H9 (cell line): ENCODE results near the gene NCK1. TPM values are rescaled to one million over a fixed set of nuclear protein-coding genes. Genes with fewer than 3 reads are reported as not detected.
"Not testable (repeated sequence)": the region's sequence is repeated elsewhere in the genome, so short reads cannot be mapped to it uniquely, and the experiment has no call there.

Source experiments
- DNase-seq: peaks from one replicate; pipeline ENCODE4 v3.0.0-alpha.2; 2017
- H2AFZ ChIP-seq: one replicate; pipeline ENCODE4 v1.6.1; 2013; ENCODE audit warnings: mild to moderate bottlenecking, low read length, control low read depth, moderate library complexity
- H2AK5ac ChIP-seq: 2 replicates; pipeline ENCODE4 v1.6.1; 2013; ENCODE audit warnings: low read length, control low read depth, mixed read lengths; ENCODE audit not compliant: insufficient read length
- H2BK120ac ChIP-seq: one replicate; pipeline ENCODE4 v1.6.1; 2013; ENCODE audit warnings: low read depth, mild to moderate bottlenecking, low read length, control low read depth, inconsistent platforms; ENCODE audit not compliant: poor library complexity, severe bottlenecking
- H2BK12ac ChIP-seq: 2 replicates; pipeline ENCODE4 v1.6.1; 2013; ENCODE audit warnings: low read length, control low read depth, mixed read lengths, low read depth; ENCODE audit not compliant: insufficient read length
- H2BK15ac ChIP-seq: 2 replicates; pipeline ENCODE4 v1.6.1; 2013; ENCODE audit warnings: low read depth, low read length, control low read depth
- H2BK20ac ChIP-seq: one replicate; pipeline ENCODE4 v1.6.1; 2013; ENCODE audit warnings: low read depth, mild to moderate bottlenecking, low read length, control low read depth, inconsistent platforms; ENCODE audit not compliant: poor library complexity, severe bottlenecking
- H2BK5ac ChIP-seq: 2 replicates; pipeline ENCODE4 v1.6.1; 2013; ENCODE audit warnings: low read length, control low read depth, mixed read lengths; ENCODE audit not compliant: insufficient read length
- H3K14ac ChIP-seq: 2 replicates; pipeline ENCODE4 v1.6.1; 2013; ENCODE audit warnings: low read length, control low read depth; ENCODE audit not compliant: insufficient read depth
- H3K18ac ChIP-seq: 2 replicates; pipeline ENCODE4 v1.6.1; 2013; ENCODE audit warnings: low read depth, mild to moderate bottlenecking, mixed read lengths, low read length, control low read depth; ENCODE audit not compliant: insufficient read length
- H3K23ac ChIP-seq: 2 replicates; pipeline ENCODE4 v1.6.1; 2013; ENCODE audit warnings: low read length, control low read depth, mixed read lengths, low read depth; ENCODE audit not compliant: insufficient read length
- H3K23me2 ChIP-seq: 2 replicates; pipeline ENCODE4 v1.6.1; 2013; ENCODE audit warnings: low read depth, mild to moderate bottlenecking, mixed read lengths, low read length, control low read depth; ENCODE audit not compliant: insufficient read length, poor library complexity, severe bottlenecking
- H3K27ac ChIP-seq: 2 replicates; pipeline ENCODE4 v1.5.1; 2013; ENCODE audit warnings: low read length, control low read depth, mixed read lengths, low read depth; ENCODE audit not compliant: insufficient read length
- H3K27me3 ChIP-seq: 2 replicates; pipeline ENCODE4 v1.6.1; 2013; ENCODE audit warnings: low read length, control low read depth, inconsistent platforms; ENCODE audit not compliant: insufficient read depth
- H3K4ac ChIP-seq: 2 replicates; pipeline ENCODE4 v1.6.1; 2013; ENCODE audit warnings: low read depth, mild to moderate bottlenecking, control low read depth, inconsistent platforms, low read length, moderate library complexity
- H3K4me1 ChIP-seq: 2 replicates; pipeline ENCODE4 v1.6.1; 2013; ENCODE audit warnings: low read length, control low read depth, inconsistent platforms; ENCODE audit not compliant: insufficient read depth
- H3K4me2 ChIP-seq: 2 replicates; pipeline ENCODE4 v1.6.1; 2013; ENCODE audit warnings: low read length, control low read depth, mixed read lengths; ENCODE audit not compliant: insufficient read length, insufficient read depth
- H3K56ac ChIP-seq: 2 replicates; pipeline ENCODE4 v1.6.1; 2013; ENCODE audit warnings: low read depth, mild to moderate bottlenecking, mixed read lengths, low read length, control low read depth; ENCODE audit not compliant: insufficient read length
- H3K79me1 ChIP-seq: 2 replicates; pipeline ENCODE4 v1.6.1; 2013; ENCODE audit warnings: low read depth, mild to moderate bottlenecking, moderate library complexity, low read length, control low read depth, inconsistent platforms; ENCODE audit not compliant: insufficient read depth, poor library complexity, severe bottlenecking
- H3K79me2 ChIP-seq: 2 replicates; pipeline ENCODE4 v1.6.1; 2013; ENCODE audit warnings: low read length, control low read depth, inconsistent platforms; ENCODE audit not compliant: insufficient read depth
- H3K9ac ChIP-seq: 2 replicates; pipeline ENCODE4 v1.6.1; 2013; ENCODE audit warnings: low read length, control low read depth, mixed read lengths; ENCODE audit not compliant: insufficient read length; ENCODE audit errors: extremely low read depth
- H3K9me3 ChIP-seq: one replicate; pipeline ENCODE4 v1.6.1; 2013; ENCODE audit warnings: low read depth, low read length, inconsistent platforms; ENCODE audit not compliant: control insufficient read depth
- H3T11ph ChIP-seq: one replicate; pipeline ENCODE4 v1.6.1; 2013; ENCODE audit warnings: mild to moderate bottlenecking, low read length, control low read depth, inconsistent platforms
- H4K20me1 ChIP-seq: one replicate; pipeline ENCODE4 v1.6.1; 2013; ENCODE audit not compliant: control insufficient read depth, insufficient read length, insufficient read depth
- H4K5ac ChIP-seq: 2 replicates; pipeline ENCODE4 v1.6.1; 2013; ENCODE audit warnings: low read depth, mild to moderate bottlenecking, mixed read lengths, low read length, control low read depth; ENCODE audit not compliant: insufficient read length
- H4K8ac ChIP-seq: replicated peaks from 2 replicates; pipeline ENCODE4 v1.6.1; 2013; ENCODE audit warnings: low read length, control low read depth, mixed read lengths, low read depth; ENCODE audit not compliant: insufficient read length
- H4K91ac ChIP-seq: 2 replicates; pipeline ENCODE4 v1.6.1; 2013; ENCODE audit warnings: low read depth, mild to moderate bottlenecking, moderate library complexity, mixed read lengths, low read length, control low read depth; ENCODE audit not compliant: insufficient read length
- H3K27ac Mint-ChIP-seq, 3 experiments: 2 replicates in 2 of 3; 3 replicates in 1 of 3; pipeline ENCODE4 v1.8.0; 2020 to 2021; ENCODE audit warnings: mixed read lengths in 3 of 3, mild to moderate bottlenecking in 1 of 3, moderate library complexity in 1 of 3
- H3K27me3 Mint-ChIP-seq: 2 replicates; pipeline ENCODE4 v1.8.0; 2021; ENCODE audit warnings: low read depth, mild to moderate bottlenecking, moderate library complexity, mixed read lengths
- H3K36me3 Mint-ChIP-seq, 3 experiments: 2 replicates in 2 of 3; 3 replicates in 1 of 3; pipeline ENCODE4 v1.8.0; 2020 to 2021; ENCODE audit warnings: low read depth in 3 of 3, mixed read lengths in 3 of 3; ENCODE audit not compliant: insufficient read depth in 1 of 3
- H3K4me1 Mint-ChIP-seq, 2 experiments: 2 replicates each; pipeline ENCODE4 v1.8.0; 2020; ENCODE audit warnings: mixed read lengths in 2 of 2
- H3K4me3 Mint-ChIP-seq, 2 experiments: 2 replicates in 1 of 2; 3 replicates in 1 of 2; pipeline ENCODE4 v1.8.0; 2020 to 2021; ENCODE audit warnings: mild to moderate bottlenecking in 2 of 2, mixed read lengths in 2 of 2, moderate library complexity in 1 of 2
- H3K9me3 Mint-ChIP-seq, 2 experiments: 2 replicates in 1 of 2; 3 replicates in 1 of 2; pipeline ENCODE4 v1.8.0; 2020; ENCODE audit warnings: mild to moderate bottlenecking in 2 of 2, mixed read lengths in 2 of 2, moderate library complexity in 1 of 2
- WGBS: extraction: QIAGEN DNeasy Blood & Tissue Kit; methylation state at CpG from one replicate; pipeline ENCODE4 v1.1.7; 2013; ENCODE audit warnings: missing lambda C conversion rate, low lambda C conversion rate, mixed read lengths; ENCODE audit not compliant: insufficient read length; ENCODE audit errors: extremely low coverage; 5-methylcytosine and 5-hydroxymethylcytosine counted together
- total RNA-seq: library from RNA; stranded (reverse); gene quantifications from 2 replicates; pipeline ENCODE4 v1.2.1, GENCODE V29; 2021
- TF ChIP-seq, protein P1 (sequence below): fragments of 200-600 bp; sonication (generic); conservative IDR thresholded peaks from 3 replicates; pipeline ENCODE4 v1.8.0; 2021; ENCODE audit warnings: antibody characterized with exemption, mild to moderate bottlenecking

NCK1 gene
- total RNA-seq, 1 experiment from 2014 or later, result 26.4 TPM

DNA sequence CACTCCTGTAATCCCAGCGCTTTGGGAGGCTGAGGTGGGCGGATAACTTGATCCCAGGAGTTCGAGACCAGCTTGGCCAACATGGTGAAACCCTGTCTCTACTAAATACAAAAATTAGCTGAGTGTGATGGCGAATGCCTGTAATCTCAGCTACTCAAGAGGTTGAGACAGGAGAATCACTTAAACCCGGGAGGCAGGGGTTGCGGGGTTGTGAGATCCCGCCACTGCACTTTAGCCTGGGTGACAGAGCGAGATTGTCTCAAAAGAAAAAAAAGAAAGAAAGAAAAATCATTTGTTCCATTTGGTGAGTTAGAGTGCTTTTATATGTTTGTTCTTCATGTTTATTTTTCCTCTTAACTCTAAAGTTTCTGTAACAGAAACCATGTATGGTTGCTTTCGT, 7.3 kb downstream of the NCK1 start:
- Histone ChIP-seq H2BK120ac (no peak overlapping the region), H3K27me3 (no peaks in the 10 kb centered on the region), H3K27ac (no peak overlapping the region), H3K9me3 (no peaks in the 10 kb centered on the region), H3K56ac (no peak overlapping the region), H3K79me2 (peaks cover 7% of the 10 kb centered on the region; the same call in 1 of the 2 replicates), H3K4ac (no peak overlapping the region), H2BK12ac (no peak overlapping the region), H3K23ac (no peak overlapping the region), H3K9ac (no peak overlapping the region), H3K4me2 (no peak overlapping the region), H3K4me1 (peaks cover 3% of the 10 kb centered on the region; the same call in 1 of the 2 replicates), H4K8ac (no peak overlapping the region), H3K14ac (no peak overlapping the region; the same call in 1 of the 2 replicates), H3T11ph (no peak overlapping the region), H3K18ac (no peak overlapping the region), H4K91ac (no peak overlapping the region), H4K20me1 (no peaks in the 10 kb centered on the region), H4K5ac (no peak overlapping the region), H2BK5ac (no peak overlapping the region), H2AK5ac (no peak overlapping the region), H2BK15ac (no peak overlapping the region), H2AFZ (no peak overlapping the region), H2BK20ac (no peak overlapping the region), H3K23me2 (no peaks in the 10 kb centered on the region), H3K79me1 (peaks cover 12% of the 10 kb centered on the region)
- WGBS, result no CpG with 5 or more reads among the region's 9 CpGs
- H3K4me1 Mint-ChIP-seq, result peaks cover 18 to 24% of the 10 kb centered on the region in 2 experiments
- DNase-seq, result no peak
- H3K27ac Mint-ChIP-seq, result no peak overlapping the region
- peaks cover 5 to 12% of the 10 kb centered on the region in 2 experiments; a peak in 4 of 5 replicates for H3K9me3 Mint-ChIP-seq
- H3K36me3 Mint-ChIP-seq, result peaks cover 28 to 44% (median 30%) of the 10 kb centered on the region in 3 experiments
- no peak overlapping the region for H3K4me3 Mint-ChIP-seq
- TF ChIP-seq, protein P1, sequence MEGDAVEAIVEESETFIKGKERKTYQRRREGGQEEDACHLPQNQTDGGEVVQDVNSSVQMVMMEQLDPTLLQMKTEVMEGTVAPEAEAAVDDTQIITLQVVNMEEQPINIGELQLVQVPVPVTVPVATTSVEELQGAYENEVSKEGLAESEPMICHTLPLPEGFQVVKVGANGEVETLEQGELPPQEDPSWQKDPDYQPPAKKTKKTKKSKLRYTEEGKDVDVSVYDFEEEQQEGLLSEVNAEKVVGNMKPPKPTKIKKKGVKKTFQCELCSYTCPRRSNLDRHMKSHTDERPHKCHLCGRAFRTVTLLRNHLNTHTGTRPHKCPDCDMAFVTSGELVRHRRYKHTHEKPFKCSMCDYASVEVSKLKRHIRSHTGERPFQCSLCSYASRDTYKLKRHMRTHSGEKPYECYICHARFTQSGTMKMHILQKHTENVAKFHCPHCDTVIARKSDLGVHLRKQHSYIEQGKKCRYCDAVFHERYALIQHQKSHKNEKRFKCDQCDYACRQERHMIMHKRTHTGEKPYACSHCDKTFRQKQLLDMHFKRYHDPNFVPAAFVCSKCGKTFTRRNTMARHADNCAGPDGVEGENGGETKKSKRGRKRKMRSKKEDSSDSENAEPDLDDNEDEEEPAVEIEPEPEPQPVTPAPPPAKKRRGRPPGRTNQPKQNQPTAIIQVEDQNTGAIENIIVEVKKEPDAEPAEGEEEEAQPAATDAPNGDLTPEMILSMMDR, result no peak
- no peaks in the 10 kb centered on the region for H3K27me3 Mint-ChIP-seq

GRCh38 chr3:136872258-136872657, 10.2 kb downstream of the NCK1 start:
- H3K18ac ChIP-seq, H3K4me3 Mint-ChIP-seq, H3K79me2 ChIP-seq, H4K20me1 ChIP-seq, H3K56ac ChIP-seq, H3K4me2 ChIP-seq, H3K14ac ChIP-seq, H3K23ac ChIP-seq, H3K27me3 ChIP-seq, H3K4ac ChIP-seq, H2BK5ac ChIP-seq, H3K4me1 ChIP-seq, H2AK5ac ChIP-seq, H3K27ac ChIP-seq, H2BK15ac ChIP-seq, H4K8ac ChIP-seq, H3K9ac ChIP-seq, H3K27me3 Mint-ChIP-seq, H4K5ac ChIP-seq, DNase-seq, H2AFZ ChIP-seq, H3T11ph ChIP-seq, H4K91ac ChIP-seq, H3K23me2 ChIP-seq, H2BK120ac ChIP-seq, H2BK20ac ChIP-seq, H2BK12ac ChIP-seq, H3K9me3 ChIP-seq: not testable (repeated sequence)
- peaks cover 12% of the 10 kb centered on the region for H3K79me1 ChIP-seq
- peak overlapping the region in 1 of 3 experiments; percentile 58; a peak in 3 of 7 replicates for H3K27ac Mint-ChIP-seq
- H3K9me3 Mint-ChIP-seq, result peaks cover 5 to 12% of the 10 kb centered on the region in 2 experiments; a peak in 4 of 5 replicates
- no CpG with 5 or more reads among the region's 3 CpGs for WGBS
- peaks cover 29 to 46% (median 34%) of the 10 kb centered on the region in 3 experiments for H3K36me3 Mint-ChIP-seq
- peaks cover 18 to 20% of the 10 kb centered on the region in 2 experiments for H3K4me1 Mint-ChIP-seq
